Ishikawa (cell line): Measurements from ENCODE around the gene BHMT.

Experiments used
- CEBPB ChIP-seq: IDR thresholded peaks from 2 replicates; pipeline ENCODE4 v1.6.1; 2012
- CREB1 ChIP-seq: IDR thresholded peaks from 2 replicates; pipeline ENCODE4 v1.6.1; 2012; ENCODE audit warnings: low read depth
- EGR1 ChIP-seq: IDR thresholded peaks from 2 replicates; pipeline ENCODE4 v1.6.1; 2012
- EP300 ChIP-seq: IDR thresholded peaks from 2 replicates; pipeline ENCODE4 v1.6.1; 2012; ENCODE audit warnings: borderline replicate concordance
- FOXM1 ChIP-seq: IDR thresholded peaks from 2 replicates; pipeline ENCODE4 v1.6.1; 2012; ENCODE audit warnings: low read depth, borderline replicate concordance
- NFIC ChIP-seq: IDR thresholded peaks from 2 replicates; pipeline ENCODE4 v1.6.1; 2012
- RAD21 ChIP-seq: IDR thresholded peaks from 2 replicates; pipeline ENCODE4 v1.6.1; 2012; ENCODE audit warnings: low read depth
- TAF1 ChIP-seq: IDR thresholded peaks from 2 replicates; pipeline ENCODE4 v1.6.1; 2012; ENCODE audit warnings: low read depth, mild to moderate bottlenecking
- TCF12 ChIP-seq: IDR thresholded peaks from 2 replicates; pipeline ENCODE4 v1.6.1; 2012; ENCODE audit warnings: low read depth
- TEAD4 ChIP-seq: IDR thresholded peaks from 2 replicates; pipeline ENCODE4 v1.6.1; 2012
- YY1 ChIP-seq: IDR thresholded peaks from 2 replicates; pipeline ENCODE4 v1.6.1; 2012; ENCODE audit warnings: low read depth
- ZBTB7A ChIP-seq: IDR thresholded peaks from 2 replicates; pipeline ENCODE4 v1.6.1; 2012; ENCODE audit warnings: low read depth
- TF ChIP-seq, protein P1 (sequence below): IDR thresholded peaks from 2 replicates; pipeline ENCODE4 v1.6.1; 2012; ENCODE audit warnings: low read depth, mild to moderate bottlenecking
- TF ChIP-seq, protein P2 (sequence below): IDR thresholded peaks from 2 replicates; pipeline ENCODE4 v1.6.1; 2012

DNA sequence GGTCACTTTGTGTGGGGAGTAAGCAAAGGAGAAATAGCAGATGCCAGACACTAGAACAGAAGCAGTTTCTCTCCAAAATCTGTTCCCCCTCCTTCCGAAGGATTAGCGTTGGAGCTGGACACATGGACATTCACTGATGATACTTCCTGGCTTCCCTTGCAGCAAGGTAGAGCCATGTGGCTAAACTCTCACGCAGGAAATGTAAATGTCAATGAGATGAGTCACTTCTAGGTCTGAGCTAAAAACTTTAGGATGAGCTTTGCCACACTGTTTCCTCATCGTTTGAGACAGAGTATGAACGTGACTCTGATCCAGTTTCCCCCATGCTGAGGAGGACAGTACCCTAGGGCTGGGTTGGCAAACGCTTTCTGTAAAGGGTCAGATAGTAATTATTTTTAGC is 37.0 kb upstream of the BHMT start:
- TF ChIP-seq EP300 (no peak), TCF12 (no peak), RAD21 (no peak), CREB1 (no peak), TAF1 (no peak), EGR1 (no peak), TEAD4 (no peak), NFIC (no peak), YY1 (no peak), FOXM1 (no peak), CEBPB (no peak), ZBTB7A (no peak)
- TF ChIP-seq, protein P1, sequence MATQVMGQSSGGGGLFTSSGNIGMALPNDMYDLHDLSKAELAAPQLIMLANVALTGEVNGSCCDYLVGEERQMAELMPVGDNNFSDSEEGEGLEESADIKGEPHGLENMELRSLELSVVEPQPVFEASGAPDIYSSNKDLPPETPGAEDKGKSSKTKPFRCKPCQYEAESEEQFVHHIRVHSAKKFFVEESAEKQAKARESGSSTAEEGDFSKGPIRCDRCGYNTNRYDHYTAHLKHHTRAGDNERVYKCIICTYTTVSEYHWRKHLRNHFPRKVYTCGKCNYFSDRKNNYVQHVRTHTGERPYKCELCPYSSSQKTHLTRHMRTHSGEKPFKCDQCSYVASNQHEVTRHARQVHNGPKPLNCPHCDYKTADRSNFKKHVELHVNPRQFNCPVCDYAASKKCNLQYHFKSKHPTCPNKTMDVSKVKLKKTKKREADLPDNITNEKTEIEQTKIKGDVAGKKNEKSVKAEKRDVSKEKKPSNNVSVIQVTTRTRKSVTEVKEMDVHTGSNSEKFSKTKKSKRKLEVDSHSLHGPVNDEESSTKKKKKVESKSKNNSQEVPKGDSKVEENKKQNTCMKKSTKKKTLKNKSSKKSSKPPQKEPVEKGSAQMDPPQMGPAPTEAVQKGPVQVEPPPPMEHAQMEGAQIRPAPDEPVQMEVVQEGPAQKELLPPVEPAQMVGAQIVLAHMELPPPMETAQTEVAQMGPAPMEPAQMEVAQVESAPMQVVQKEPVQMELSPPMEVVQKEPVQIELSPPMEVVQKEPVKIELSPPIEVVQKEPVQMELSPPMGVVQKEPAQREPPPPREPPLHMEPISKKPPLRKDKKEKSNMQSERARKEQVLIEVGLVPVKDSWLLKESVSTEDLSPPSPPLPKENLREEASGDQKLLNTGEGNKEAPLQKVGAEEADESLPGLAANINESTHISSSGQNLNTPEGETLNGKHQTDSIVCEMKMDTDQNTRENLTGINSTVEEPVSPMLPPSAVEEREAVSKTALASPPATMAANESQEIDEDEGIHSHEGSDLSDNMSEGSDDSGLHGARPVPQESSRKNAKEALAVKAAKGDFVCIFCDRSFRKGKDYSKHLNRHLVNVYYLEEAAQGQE = no peak
- TF ChIP-seq, protein P2, sequence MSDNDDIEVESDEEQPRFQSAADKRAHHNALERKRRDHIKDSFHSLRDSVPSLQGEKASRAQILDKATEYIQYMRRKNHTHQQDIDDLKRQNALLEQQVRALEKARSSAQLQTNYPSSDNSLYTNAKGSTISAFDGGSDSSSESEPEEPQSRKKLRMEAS = no peak
